OCI-LY3 (cell line): ENCODE measurements around the gene RHBDD1.

Experiments used
- EZH2phosphoT487 ChIP-seq: fragments of 200-600 bp; shearing (Covaris generic); IDR thresholded peaks from 2 replicates; pipeline ENCODE4 v1.6.1; 2018; ENCODE audit warnings: antibody characterized with exemption, mixed run types, low read depth
- TF ChIP-seq, protein P1 (sequence below): fragments of 200-600, 300-600 bp; sonication (generic); IDR thresholded peaks from 2 replicates; pipeline ENCODE4 v1.5.1; 2014; ENCODE audit warnings: antibody characterized with exemption, low read length, low read depth

DNA sequence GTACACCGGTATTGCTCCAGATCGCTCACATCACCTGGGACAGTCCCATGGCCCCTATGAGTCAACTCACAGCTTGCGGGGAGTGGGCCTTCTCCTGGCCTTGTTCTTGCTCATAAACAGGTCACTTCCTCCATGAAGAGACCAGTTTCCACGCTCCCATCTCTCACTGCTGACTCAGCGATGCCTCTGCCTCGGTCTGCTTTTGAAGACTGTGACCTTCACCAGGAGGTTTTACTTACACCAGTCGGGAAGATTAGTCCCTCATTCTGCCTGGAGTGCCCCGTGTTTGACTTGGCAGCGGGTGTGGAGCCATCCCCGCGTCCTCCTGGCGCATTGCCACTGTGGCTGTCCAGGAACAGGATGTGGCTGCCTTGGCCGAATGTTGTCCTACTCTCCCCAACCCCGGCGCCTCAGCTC lies 159.8 kb downstream of the RHBDD1 start:
- TF ChIP-seq, protein P1, sequence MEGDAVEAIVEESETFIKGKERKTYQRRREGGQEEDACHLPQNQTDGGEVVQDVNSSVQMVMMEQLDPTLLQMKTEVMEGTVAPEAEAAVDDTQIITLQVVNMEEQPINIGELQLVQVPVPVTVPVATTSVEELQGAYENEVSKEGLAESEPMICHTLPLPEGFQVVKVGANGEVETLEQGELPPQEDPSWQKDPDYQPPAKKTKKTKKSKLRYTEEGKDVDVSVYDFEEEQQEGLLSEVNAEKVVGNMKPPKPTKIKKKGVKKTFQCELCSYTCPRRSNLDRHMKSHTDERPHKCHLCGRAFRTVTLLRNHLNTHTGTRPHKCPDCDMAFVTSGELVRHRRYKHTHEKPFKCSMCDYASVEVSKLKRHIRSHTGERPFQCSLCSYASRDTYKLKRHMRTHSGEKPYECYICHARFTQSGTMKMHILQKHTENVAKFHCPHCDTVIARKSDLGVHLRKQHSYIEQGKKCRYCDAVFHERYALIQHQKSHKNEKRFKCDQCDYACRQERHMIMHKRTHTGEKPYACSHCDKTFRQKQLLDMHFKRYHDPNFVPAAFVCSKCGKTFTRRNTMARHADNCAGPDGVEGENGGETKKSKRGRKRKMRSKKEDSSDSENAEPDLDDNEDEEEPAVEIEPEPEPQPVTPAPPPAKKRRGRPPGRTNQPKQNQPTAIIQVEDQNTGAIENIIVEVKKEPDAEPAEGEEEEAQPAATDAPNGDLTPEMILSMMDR: no peak
- no peak for TF ChIP-seq EZH2phosphoT487
